Left cardiac atrium (tissue), 4 donors: ENCODE results near the gene PKM. TPM values are rescaled to one million over a fixed set of nuclear protein-coding genes. Genes with fewer than 3 reads are reported as not detected.
"Not testable (repeated sequence)": the region's sequence is repeated elsewhere in the genome, so short reads cannot be mapped to it uniquely, and the experiment has no call there.

Experiments used
- ATAC-seq, 2 donors: fragments of 200-7000 bp; cut with Tn5 transposase; one replicate each; pipeline ENCODE4 v1.9.1; 2020; ENCODE audit warnings: mild to moderate bottlenecking in 2 of 2, moderate library complexity in 2 of 2
- DNase-seq: peaks from one replicate; pipeline ENCODE4 v3.0.0-alpha.2; 2020
- intact Hi-C, 2 donors: fragments of 100-400 bp; cut with DNase I; formaldehyde crosslinking; loops; one replicate each; pipeline versions ENCODE4 v1.14.1 to v1.15.1; 2022 to 2023
- long read RNA-seq: library from polyadenylated mRNA; unstranded; transcript quantifications from one replicate; pipeline ENCODE4 v2.0.0, GENCODE V29; 2021
- total RNA-seq, 2 donors: library from RNA; stranded (reverse); fragmentation: NEBNext Ultra II Directional; extraction: Animal tissue kit (Norgen Biotek cat#: 25700); gene quantifications; one replicate each; pipeline ENCODE4 v1.2.1, GENCODE V29; 2021
- donor health status: DM: no; HTN: yes; CAD: no.
- donor health status: DM: no; HTN: yes; CAD: no; lungs with severe emphysema.
- donor health status: DM: yes; HTN: yes; CAD: no.
- donor health status: Dilated cardiomyopathy.

The PKM gene
- 1,000 to 10,000 TPM in 1 of 2 donors, 100 to 1,000 TPM in 1; 881 to 1,100 TPM for total RNA-seq
- long read RNA-seq, transcript PKM-214 (2 exons, 2,301 nt): minor isoform, 6 of 2,096 reads
- long read RNA-seq, transcript PKM-202 (11 exons, 2,318 nt): major isoform, 577 of 2,096 reads
- long read RNA-seq, partial matches to known transcripts: 183 of 2,096 reads
- long read RNA-seq, other reads (novel, unspliced or antisense): 1,326 of 2,096 reads

DNA sequence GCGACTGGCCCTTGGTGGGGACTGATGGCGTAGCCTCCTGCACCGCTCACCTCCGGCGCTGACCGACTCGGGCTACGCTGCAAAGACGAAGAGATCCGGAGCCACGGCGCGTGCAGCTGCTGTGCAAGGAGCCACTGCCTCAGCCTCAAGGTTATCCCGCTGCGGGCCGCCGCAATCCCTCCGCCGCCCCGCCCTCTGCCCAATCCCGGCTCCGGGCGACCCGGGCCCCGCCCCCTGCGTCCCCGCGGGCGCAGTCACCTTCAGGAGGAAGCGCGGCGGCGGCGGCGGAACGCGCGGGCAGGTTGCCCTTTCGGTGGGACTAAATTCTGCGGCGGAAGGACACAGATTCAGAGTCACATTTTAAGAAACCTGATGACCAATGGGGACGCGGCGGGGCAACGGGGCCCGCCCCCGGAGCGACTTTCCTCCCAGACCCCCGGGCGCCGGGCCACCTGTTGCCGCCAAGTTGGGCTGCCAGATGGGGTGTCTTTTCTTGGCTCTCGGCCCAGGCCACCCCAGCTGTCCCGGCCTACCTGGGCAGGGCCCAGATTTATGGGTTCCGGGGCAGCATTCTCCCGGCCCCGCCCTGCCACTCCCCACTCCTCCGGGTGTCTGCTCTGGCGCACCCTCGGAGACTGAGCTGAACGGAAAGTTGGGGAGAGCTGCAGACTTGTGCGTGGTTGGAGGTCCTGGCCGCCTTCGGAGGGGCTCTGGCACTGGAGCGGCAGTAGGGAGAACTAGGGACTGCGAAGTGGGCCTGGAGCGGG lies at the start of gene PKM:
PKM (minus strand) TSS at position 125 of the 767 bp plus-strand sequence. CDS start 12,093 bp downstream, outside the sequence.
- peak; percentile 90 to 91 for ATAC-seq

DNA sequence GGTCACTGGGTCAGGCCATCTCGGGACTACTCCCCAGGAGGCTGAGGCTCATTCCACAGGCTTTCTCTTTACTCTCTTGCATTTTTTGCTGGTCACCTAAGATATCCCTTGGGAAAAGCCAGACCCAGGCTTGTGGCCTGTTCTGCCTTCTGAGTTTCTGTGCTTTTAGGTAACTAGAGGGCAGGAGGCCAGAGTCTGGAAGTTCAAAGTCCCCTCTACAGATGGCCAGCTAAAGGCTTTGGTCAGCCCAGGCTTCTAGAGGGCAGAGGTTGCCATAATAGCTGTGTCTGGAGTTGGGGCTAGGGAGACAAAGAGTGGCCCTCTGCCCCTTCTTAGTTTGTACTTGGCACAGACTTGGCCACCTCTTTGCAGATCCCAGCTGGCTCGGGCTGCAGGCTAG lies 49.8 kb upstream of the PKM start:
- DNase-seq (no peak), ATAC-seq (peak in 1 of 2 donors; percentile 27)
- intact Hi-C loops: no loop called here

More for the DNA sequence above, at the start of gene PKM:
- peak; percentile 98 for DNase-seq
- intact Hi-C loops: loop anchor here in 1 of 2 donors (5.0 kb wide), 1 partner anchor 41 kb away; the partner anchor contains the start of gene PARP6

DNA sequence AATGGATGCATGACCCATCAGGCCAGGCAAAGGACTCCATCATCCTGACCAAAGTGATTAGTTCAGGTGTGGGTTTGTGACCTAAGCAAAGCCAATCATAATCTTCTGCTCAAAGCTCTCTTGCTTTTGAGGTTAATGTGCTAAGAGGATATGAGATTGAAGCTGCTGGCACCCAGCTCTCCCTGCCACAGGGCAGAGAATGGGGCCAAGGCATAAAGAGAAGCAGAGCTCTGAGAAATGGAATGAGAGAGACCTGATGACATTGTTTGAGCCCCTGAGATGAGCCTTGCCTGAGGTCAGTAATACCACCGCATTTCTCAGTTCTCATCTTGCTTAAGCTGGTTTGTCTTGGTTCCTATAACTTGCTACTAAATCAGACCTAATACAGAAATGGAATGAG lies 47.7 kb upstream of the PKM start:
- no peak for DNase-seq
- intact Hi-C loops: no loop called here
- ATAC-seq: no peak

DNA sequence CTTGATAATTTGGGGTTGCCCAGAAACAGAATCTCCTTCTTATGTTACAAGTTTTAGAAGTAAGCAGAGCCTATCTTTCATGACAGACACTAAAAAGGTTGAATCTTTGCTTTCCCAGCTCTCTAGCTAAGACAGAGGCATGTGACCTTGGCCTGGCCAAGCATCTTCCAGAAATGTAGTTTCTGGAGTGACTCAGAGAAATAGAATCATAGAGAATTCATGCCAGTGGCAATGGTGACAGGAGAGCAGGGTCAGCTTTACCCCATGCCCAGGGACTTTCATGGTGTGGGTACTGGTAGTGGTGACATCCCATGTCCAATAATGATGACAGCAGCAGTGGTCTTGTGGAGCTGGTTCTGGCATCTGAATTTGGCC lies 45.3 kb upstream of the PKM start:
- ATAC-seq (no peak), DNase-seq (no peak)
- intact Hi-C loops: no loop called here

DNA sequence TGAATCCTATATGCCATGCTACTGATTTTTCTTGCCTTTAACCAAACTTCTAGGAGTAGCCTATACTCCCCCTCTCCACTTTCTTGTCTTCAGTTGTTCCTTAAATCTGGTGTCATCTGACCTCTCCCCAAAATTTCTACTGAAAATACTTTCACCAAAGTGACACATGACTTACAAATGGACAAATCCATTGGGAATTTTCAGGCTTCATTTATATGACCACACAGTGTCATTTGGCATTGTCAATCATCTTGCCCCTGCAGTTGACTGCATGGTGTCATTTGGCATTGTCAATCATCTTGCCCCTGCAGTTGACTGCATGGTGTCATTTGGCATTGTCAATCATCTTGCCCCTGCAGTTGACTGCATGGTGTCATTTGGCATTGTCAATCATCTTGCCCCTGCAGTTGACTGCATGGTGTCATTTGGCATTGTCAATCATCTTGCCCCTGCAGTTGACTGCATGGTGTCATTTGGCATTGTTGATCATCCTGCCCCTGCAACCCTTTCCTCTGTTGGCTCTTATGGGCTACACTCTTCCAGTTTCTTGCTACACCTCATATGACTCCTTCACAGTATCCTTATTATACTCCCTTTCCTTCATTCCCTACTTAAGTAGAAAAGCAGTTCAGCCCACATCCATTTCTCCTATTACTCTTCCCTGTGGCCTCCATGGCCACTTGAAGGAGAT lies 44.8 kb upstream of the PKM start:
- ATAC-seq, intact Hi-C loops, DNase-seq: not testable (repeated sequence)

DNA sequence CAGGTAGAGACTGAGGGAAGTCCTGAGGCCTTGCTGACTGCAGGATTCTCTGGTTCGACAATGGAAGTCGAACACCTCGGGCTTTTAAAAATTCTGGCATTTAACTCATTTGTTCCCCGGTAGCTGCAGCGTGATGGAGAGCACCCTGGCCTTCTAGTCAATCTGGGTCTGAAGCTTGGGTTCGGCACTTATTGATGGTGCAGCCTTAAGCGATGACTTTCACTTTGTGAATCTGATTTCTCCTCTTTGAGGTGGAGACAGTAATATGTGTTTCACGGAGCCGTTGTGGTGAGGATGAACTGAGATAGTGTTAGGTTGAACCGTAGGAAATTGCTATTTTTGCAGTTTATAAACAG lies 42.0 kb upstream of the PKM start:
- ATAC-seq: no peak
- DNase-seq: no peak
- intact Hi-C loops: loop anchor here in 1 of 2 donors (5.0 kb wide), 2 partner anchors 41 to 71 kb away; partner anchors contain the start of gene PKM

DNA sequence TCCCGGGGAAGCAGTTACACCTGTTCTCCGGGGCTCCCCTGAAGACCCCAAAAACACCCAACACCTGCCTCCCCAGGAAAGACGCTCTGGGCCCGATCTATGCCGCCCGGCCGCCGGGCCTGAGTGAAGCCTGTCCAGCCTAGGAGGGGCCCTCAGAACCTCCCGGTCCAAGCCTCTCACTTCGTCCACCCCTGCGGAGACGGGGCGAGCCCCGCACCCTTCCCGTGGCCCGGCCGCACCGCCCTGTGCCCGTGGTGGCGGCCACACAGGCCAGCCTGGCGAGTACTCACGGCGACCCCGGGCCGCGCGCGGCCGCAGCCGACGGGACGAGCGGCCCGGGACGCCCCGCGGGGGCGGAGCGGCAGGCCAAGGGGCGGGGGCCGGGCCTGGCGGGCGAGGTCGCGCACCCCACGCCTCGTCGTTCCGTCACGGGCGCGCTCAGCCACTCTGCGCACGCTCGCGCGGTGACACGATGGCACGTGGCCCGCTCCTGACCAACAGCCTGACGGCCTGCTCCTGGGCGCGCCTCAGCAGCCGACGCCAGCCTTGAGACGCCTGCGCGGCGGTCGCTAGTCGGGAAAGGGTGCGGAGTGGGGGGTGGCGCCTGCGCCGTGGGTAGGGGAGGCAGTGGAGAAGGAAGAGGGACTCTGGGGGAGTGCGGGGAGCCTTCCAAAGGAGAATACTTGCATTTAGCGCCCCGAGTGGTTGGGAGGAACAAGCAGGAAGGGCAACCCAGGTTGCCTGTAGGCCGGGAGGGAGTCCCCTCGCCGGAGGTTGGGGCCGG lies 41.4 kb upstream of the PKM start, which contains the start of gene PARP6:
PARP6 (minus strand) TSS at position 342 of the 784 bp plus-strand sequence. CDS start 5,077 bp downstream, outside the sequence.
- intact Hi-C loops: loop anchor here in 1 of 2 donors (5.0 kb wide), 2 partner anchors 40 to 70 kb away; partner anchors contain the start of gene PKM
- peak; percentile 99 for DNase-seq
- peak; percentile 99 for ATAC-seq

DNA sequence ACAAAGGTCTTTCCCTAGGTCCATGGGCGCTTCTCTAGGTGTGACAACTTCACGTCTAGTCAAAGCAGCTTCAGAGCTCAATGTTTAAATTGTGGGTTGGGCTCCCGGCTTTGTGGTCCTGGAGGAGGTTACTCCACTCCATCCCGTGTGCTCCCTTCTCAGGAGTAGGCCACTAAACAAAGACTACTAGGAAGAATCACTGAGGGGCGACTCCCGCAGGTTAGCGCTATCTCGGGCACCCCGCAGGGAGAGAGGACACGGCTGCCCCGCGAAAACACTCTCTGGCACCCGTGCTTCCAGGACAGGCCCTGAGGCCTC lies 40.9 kb upstream of the PKM start:
- intact Hi-C loops: loop anchor here in 1 of 2 donors (5.0 kb wide), 2 partner anchors 40 to 70 kb away; partner anchors contain the start of gene PKM
- DNase-seq: no peak
- peak; percentile 1 to 4 for ATAC-seq

DNA sequence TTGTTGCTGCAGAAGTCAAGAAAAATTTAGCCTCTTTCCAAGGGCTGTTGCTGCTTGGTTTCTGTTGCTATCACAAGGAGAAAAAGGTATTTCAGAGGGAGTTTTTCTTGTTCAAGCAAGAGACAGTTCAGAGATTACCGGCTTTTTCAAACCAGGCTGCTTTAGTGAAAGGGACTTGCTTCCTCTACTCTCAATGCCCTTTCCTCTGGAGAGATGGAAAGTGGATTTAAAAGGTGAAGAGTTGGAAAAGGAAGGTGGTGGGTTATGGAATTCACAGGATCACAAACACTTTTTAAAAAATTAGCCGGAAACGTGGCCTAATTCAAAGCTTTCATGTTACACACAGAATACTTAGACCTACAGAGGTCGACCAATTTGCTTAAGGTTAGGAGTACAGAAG lies 40.2 kb upstream of the PKM start:
- ATAC-seq (no peak), DNase-seq (no peak)
- intact Hi-C loops: loop anchor here in 1 of 2 donors (5.0 kb wide), 2 partner anchors 39 to 69 kb away; partner anchors contain the start of gene PKM

DNA sequence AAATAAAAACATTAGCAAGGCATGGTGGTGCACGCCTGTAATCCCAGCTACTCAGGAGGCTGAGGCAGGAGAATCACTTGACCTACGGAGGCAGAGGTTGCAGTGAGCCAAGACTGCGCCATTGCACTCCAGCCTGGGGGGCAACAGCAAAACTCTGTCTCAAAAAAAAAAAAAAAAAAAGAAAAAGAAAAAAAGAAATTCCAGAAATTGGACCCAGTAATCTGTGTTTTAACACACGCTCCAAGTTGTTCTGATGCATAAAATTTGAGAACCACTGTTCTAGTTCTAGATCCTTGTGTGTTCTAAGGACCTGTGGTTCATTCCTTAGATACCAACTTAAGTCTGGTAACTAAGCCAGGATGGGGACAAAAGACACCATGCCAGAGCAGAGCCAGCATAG lies 38.7 kb upstream of the PKM start:
- DNase-seq: no peak
- ATAC-seq: no peak
- intact Hi-C loops: loop anchor here in 1 of 2 donors (5.0 kb wide), 2 partner anchors 37 to 67 kb away; partner anchors contain the start of gene PKM

DNA sequence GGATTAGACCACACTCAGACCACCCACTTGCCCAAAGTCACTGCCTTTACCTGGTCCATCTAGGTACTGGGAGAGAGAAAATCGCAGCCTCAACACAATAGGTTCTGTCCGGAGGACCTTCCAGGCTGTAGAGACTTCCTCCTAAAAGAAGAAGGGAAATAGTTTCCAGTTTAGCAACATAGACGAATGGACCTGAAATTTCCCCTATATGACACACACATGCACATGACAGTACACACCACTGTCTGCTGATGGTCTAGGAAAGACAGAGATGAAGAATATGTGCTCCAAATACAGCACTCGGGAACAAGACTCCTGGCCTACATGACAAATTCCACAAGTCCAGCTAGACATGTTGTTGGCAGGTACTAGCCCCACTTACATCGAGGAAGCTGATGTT lies 34.0 kb upstream of the PKM start:
- intact Hi-C loops: no loop called here
- ATAC-seq (no peak), DNase-seq (no peak)

DNA sequence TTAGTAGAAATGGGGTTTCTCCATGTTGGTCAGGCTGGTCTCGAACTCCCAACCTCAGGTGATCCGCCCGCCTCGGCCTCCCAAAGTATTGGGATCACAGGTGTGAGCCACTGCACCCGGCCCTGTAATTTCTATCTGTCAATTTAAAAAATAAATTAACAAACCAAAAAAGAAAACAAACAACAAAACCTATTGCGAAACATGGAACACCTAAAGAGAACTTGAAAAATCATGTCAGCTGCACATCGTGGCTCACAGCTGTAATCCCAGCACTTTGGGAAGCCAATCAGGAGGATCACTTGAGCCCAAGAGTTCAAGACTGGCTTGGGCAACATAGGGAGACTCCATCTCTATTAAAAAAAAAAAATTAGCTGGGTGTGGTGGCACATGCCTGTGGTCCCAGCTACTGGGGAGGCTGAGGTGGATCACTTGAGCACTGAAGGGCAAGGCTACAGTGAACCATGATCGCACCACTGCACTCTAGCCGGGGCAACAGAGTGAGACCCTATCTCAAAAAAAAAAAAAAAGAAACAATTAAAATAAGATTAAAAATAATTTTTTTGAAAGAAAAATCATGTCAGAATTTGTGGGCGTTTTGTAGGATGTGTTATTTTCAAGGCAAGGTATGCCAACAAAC lies 21.8 kb upstream of the PKM start:
- intact Hi-C loops: no loop called here
- no peak for DNase-seq
- ATAC-seq: no peak

DNA sequence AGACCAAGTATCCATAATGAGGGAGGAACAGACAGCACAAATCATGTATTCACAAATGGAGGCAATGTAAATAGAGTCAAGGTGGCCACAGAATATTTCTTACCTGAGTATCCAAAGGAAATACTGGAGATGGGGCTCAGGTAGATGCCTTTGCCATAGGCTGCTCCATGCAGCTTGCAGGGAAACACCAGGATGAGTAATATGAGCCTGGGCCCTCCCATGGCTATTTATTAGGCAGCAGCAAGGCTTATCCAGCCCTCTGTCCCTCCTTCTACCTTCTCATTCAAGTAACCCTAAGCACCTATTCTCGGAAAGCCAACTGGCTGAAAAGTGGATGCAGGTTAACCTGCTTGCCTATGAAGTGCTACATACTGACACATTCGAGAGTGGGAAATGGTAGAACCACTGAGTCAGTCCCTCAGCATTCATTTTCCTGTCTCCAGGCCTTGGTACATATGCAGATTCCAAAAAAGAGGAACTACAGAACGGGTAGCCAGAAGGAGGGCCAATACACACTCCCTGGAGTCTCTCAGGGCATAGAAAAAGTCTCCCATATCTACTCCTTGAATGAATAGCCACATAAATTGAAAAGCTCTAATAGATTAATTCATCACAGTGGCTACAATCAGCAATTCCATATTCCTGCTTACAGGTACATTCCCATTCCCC lies 18.3 kb upstream of the PKM start:
- DNase-seq (no peak), ATAC-seq (peak in 1 of 2 donors; percentile 31)
- intact Hi-C loops: no loop called here

DNA sequence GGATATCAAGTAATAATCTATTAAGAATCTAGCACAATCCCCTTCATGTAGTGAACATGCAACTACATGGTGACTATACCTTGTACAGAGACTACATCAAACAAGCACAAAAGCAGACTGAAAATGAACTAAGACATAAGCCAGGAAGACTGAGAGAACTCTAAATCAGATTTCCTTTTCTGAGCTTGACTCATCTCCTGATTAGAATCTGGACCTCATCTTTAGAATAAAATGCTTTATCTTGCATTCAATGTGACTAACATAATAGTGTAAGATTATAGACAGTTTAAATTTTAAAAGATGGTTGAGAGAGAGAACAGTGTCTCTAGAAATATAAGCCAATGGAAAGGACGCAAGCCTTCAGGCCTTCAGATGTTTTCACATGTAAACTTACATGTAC lies 17.5 kb upstream of the PKM start:
- intact Hi-C loops: no loop called here
- ATAC-seq (no peak), DNase-seq (no peak)

DNA sequence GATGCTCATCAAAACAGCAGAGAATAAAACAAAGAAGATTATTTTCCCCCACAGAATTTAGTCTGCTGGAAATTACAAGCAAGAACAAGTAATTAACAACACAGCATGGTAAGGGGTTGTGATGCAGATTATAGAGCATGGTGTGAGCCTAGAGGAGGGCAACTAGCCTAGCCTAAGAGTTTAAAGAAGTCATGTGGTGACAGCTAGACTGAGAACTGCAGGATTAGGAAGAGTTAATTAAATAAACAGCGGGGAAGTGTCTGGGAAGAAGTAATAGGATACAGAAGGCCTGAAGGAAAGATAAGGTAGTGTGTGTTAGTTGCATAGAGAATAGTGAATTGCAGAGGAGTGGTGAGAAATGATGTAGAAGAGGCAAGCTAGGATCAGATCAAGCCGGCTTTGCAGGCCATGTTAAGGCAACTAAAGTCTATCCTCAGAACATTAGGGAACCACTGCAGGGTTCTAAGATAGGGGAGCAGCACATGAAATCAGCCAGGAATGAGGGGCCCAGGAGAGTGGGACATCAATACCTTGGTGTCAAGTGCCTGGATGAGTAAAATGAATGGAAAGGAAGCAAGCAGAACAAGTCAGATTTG lies 11.9 kb upstream of the PKM start:
- no peak for ATAC-seq
- intact Hi-C loops: no loop called here
- no peak for DNase-seq

DNA sequence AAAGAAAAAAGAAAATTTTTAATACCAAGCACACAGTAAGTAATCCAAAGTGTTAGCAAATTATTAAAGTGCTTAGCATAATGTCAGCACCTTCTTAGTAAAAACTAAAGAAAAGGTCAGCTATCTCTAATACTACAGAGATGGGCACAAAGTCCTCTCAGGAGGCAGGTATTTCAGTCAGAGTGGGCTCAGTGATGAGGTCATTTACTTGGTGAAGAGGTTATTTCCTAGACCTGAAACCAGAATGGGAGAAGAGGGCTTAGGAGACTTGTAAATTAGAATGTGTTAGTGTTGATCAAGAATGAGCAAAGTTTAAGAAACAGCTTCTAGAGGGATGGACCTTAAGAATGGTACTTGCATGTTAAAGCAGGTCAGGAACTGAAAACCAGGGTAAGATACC lies 8.7 kb upstream of the PKM start:
- DNase-seq (no peak), ATAC-seq (no peak)
- intact Hi-C loops: no loop called here

DNA sequence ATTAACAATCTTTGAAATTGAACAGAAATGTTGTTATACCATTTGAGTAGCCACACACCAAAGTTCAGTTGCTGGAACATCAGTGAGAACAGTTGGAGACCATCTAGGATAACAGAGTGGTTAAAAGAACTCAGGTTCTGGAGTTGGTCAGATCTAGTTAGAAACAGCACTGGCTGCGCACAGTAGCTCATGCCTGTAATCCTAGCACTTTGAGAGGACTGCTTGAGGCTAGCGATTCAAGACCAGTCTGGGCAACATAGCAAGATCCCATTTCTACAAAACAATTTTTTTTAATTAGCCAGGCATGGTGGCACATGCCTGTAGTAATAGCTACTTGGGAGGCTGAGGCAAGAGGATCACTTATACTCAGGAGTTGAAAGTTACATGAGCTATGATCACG lies 7.6 kb upstream of the PKM start:
- DNase-seq (no peak), ATAC-seq (no peak)
- intact Hi-C loops: no loop called here

DNA sequence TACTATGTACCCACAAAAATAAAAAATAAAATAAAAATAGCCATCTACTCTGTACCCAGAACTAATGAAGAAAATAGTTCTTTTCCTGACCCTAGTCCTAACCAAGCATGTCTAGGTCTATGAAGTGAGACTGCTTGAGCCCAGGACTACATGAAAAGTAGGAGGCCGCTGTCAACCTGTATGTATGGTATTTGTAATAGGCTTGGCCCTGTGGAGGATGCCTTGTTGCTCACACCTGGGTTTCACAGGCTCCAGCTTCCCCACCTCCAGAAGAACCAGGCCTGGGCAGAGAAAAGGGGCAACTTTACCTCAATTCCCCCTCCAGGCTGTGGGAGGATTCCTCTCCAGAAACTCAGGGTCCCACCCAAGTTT lies 6.8 kb upstream of the PKM start:
- intact Hi-C loops: no loop called here
- peak in 1 of 2 donors; percentile 20 for ATAC-seq
- DNase-seq: no peak
